ENCODE data around the gene CCS. TPM values are rescaled to one million over a fixed set of nuclear protein-coding genes. Genes with fewer than 3 reads are reported as not detected.

CCS gene
- total and polyA plus RNA-seq, 9 of the 15 experiments (the other 6 are each of a cell fraction or from before 2014, with no cell fraction given) = 1.1 to 46.6 (median 26.8) TPM

DNA sequence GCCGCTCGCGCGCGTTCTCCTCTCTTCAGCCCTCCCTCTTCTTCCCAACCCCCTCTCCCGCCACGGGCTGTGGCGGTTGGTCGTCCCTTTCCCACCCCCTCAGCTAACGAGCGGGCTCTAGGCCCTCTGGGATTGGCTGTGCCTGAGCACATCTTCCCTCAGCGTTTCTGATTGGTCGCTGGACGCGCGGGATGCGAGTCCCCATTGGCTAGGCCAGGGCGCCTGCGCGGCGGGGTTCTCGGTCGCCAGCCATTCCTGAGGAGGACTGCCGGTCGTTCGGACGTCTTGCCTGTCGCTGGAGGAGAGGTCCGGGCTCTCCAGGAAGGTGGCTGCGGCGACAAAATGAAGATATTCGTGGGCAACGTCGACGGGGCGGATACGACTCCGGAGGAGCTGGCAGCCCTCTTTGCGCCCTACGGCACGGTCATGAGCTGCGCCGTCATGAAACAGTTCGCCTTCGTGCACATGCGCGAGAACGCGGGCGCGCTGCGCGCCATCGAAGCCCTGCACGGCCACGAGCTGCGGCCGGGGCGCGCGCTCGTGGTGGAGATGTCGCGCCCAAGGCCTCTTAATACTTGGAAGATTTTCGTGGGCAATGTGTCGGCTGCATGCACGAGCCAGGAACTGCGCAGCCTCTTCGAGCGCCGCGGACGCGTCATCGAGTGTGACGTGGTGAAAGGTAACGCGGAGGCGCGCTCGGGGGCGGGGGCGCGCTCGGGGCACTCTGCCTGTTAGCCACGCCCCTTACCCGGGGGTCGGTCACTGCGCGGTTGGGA, 23.6 kb downstream of the CCS start, which contains the start of gene RBM14 (continued):
- TF ChIP-seq MAZ (CRISPR knock-in tag; conservative IDR thresholded peaks at IDR 0.05 in 1 of 2, IDR thresholded peaks at IDR 0.05 in 1 of 2) = peak in 1 of 2 experiments; percentile 86
- peak; percentile 64; the same call in 1 of the 2 replicates for TF ChIP-seq NR2C2 (CRISPR knock-in tag; IDR thresholded peaks at IDR 0.05)
- peak; percentile 62; the same call in 1 of the 2 replicates for TF ChIP-seq NR2C2 (tag; IDR thresholded peaks at IDR 0.05)
- peak; percentile 67 for TF ChIP-seq C11orf30 (IDR thresholded peaks at IDR 0.05; ENCODE audit: low read depth)
- TF ChIP-seq ZNF586 (CRISPR knock-in tag; conservative IDR thresholded peaks at IDR 0.05) = no peak
- TF ChIP-seq NR4A1 (CRISPR knock-in tag; IDR thresholded peaks at IDR 0.05) = no peak
- TF ChIP-seq NR4A1 (tag; IDR thresholded peaks at IDR 0.05) = peak; percentile 82; the same call in 1 of the 2 replicates
- TF ChIP-seq ZNF347 (CRISPR knock-in tag; IDR thresholded peaks at IDR 0.05; ENCODE audit: low read depth) = no peak
- TF ChIP-seq FOXM1 (IDR thresholded peaks at IDR 0.05; ENCODE audit: low read depth) = peak; percentile 71
- peak; percentile 91; the same call in 1 of the 2 replicates for TF ChIP-seq FOXM1 (CRISPR knock-in tag; IDR thresholded peaks at IDR 0.05; ENCODE audit: low read depth)
- TF ChIP-seq BRF1 (IDR thresholded peaks at IDR 0.05; ENCODE audit: borderline replicate concordance, extremely low read depth, insufficient read length) = no peak
- TF ChIP-seq SMAD4 (CRISPR knock-in tag; conservative IDR thresholded peaks at IDR 0.05) = peak; percentile 75
- TF ChIP-seq ILF3 (IDR thresholded peaks at IDR 0.05; ENCODE audit: borderline replicate concordance) = no peak
- TF ChIP-seq ZNF263 (CRISPR knock-in tag; IDR thresholded peaks at IDR 0.05; ENCODE audit: borderline replicate concordance) = peak; percentile 54
- TF ChIP-seq, protein P1, sequence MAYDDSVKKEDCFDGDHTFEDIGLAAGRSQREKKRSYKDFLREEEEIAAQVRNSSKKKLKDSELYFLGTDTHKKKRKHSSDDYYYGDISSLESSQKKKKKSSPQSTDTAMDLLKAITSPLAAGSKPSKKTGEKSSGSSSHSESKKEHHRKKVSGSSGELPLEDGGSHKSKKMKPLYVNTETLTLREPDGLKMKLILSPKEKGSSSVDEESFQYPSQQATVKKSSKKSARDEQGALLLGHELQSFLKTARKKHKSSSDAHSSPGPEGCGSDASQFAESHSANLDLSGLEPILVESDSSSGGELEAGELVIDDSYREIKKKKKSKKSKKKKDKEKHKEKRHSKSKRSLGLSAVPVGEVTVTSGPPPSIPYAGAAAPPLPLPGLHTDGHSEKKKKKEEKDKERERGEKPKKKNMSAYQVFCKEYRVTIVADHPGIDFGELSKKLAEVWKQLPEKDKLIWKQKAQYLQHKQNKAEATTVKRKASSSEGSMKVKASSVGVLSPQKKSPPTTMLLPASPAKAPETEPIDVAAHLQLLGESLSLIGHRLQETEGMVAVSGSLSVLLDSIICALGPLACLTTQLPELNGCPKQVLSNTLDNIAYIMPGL (CRISPR knock-in tag; IDR thresholded peaks at IDR 0.05) = peak; percentile 52; the same call in 1 of the 2 replicates
- peak; percentile 40 for TF ChIP-seq HNRNPLL (IDR thresholded peaks at IDR 0.05; ENCODE audit: low read depth, low read length, poor library complexity, severe bottlenecking)
- 0 out of 2 replicates have a peak, but pooled peaks have one; percentile 8 for TF ChIP-seq ZNF316 (IDR thresholded peaks at IDR 0.05)
- no peak for TF ChIP-seq ZNF232 (CRISPR knock-in tag; IDR thresholded peaks at IDR 0.05)
- 0 out of 2 replicates have a peak, but pooled peaks have one; percentile 11 for TF ChIP-seq ESRRA (IDR thresholded peaks at IDR 0.05; ENCODE audit: borderline replicate concordance, low read depth)
- TF ChIP-seq NONO (IDR thresholded peaks at IDR 0.05; ENCODE audit: low read depth in 2 of 2, low read length in 1 of 2) = 0 out of 4 replicates have a peak, but pooled peaks of 1 of the 2 experiments have one; percentile 47
- peak; percentile 90 for TF ChIP-seq ZNF589 (CRISPR knock-in tag; IDR thresholded peaks at IDR 0.05; ENCODE audit: low read depth)
- no peak for TF ChIP-seq SMC3 (conservative IDR thresholded peaks at IDR 0.05; ENCODE audit: insufficient read depth, low read depth, low read length)
- peak; percentile 45; the same call in 1 of the 2 replicates for TF ChIP-seq JUND (IDR thresholded peaks at IDR 0.05; ENCODE audit: borderline replicate concordance, low read depth, low read length)
- TF ChIP-seq JUND (tag; IDR thresholded peaks at IDR 0.05; ENCODE audit: borderline replicate concordance, low read depth, low read length) = peak; percentile 13; the same call in 1 of the 3 replicates
- peak; percentile 93; the same call in 1 of the 2 replicates for TF ChIP-seq ZNF197 (CRISPR knock-in tag; IDR thresholded peaks at IDR 0.05; ENCODE audit: low read depth)
- TF ChIP-seq NR2F6 (CRISPR knock-in tag; IDR thresholded peaks at IDR 0.05) = no peak
- peak; percentile 66 for TF ChIP-seq EP300 (IDR thresholded peaks at IDR 0.05; ENCODE audit: low read length)
- TF ChIP-seq POLR2G (IDR thresholded peaks at IDR 0.05; ENCODE audit: low read depth, low read length) = peak; percentile 100
